GM21447 (cell line): ENCODE data around the gene DRC3.
"Not testable (repeated sequence)": the region's sequence is repeated elsewhere in the genome, so short reads cannot be mapped to it uniquely, and the experiment has no call there.

ENCODE experiments used
- ATAC-seq: cut with Tn5 transposase; IDR thresholded peaks from one replicate; pipeline ENCODE4 v1.9.1; 2021; ENCODE audit not compliant: unreplicated experiment

Gene DRC3

DNA sequence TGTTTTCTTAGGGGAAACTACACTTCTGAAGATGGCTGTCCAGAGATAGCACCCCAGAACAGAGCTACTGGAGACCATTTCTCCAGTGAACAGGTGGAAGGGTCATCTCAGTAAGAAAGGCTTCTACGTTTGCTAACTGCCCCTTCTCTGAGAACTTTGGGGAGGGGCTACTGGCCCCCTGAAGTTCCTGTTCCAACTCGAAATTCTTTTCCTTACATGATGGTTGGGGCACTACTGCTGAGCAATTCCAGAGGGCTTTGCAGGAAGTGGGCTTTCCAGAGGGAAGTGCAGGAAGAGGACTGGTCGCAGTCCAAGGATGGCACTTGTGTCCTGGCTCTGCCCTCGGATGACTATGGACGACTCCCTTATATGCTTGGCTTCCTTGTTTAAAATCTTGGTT is 31.6 kb upstream of the DRC3 start:
- ATAC-seq, result no peak

DNA sequence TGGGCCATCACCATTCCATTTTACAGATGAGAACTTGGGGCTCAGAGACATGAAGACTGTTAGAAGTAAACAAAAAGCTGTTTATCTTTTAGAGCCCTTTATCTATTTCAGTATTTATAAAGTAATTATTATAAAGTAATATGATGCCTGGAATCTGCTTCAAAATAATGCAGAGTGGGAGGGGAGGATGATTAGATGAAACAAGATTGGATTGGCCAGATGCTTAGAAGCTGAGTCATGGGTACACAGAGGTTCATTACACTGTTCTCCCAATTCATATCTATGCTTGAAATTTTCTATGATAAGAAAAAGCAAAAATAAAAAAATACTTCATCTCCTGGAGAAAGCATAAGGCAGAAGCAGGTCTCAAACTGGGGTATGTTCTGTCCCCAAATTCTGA is 29.8 kb upstream of the DRC3 start:
- ATAC-seq, result no peak

DNA sequence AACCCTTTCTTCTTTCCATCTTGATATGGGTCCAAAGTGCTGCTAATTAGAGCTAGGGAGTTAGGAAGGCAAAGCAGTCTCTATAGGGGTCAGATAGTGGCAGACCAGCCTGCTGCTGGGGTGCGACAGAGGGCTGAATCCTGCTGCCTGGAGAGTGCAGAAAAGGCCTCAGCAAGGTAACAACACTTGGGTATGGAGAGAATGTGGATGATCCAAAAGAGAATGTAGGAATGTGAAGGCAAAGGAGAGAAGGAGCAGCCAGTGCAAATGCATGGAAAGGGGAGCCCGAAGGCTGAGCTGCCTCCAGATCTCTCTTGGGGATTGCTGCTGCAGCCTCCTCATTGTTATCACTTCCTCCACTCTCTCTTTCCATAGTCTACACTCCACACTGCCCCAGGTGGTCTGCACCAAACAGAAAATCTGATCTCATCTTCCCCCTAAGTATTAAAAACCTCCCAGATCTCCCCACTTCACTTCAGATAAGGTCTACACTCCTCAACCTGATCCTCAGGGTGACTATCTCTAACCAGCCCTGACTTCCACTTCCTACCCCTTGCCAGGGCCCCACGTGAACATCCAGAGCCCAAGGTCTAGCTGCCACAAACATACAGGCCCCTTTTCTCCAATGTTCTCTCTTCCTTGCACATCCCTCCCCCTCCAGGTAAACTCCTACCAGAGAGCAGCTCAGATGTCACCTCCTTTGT is 29.2 kb upstream of the DRC3 start:
- no peak for ATAC-seq

DNA sequence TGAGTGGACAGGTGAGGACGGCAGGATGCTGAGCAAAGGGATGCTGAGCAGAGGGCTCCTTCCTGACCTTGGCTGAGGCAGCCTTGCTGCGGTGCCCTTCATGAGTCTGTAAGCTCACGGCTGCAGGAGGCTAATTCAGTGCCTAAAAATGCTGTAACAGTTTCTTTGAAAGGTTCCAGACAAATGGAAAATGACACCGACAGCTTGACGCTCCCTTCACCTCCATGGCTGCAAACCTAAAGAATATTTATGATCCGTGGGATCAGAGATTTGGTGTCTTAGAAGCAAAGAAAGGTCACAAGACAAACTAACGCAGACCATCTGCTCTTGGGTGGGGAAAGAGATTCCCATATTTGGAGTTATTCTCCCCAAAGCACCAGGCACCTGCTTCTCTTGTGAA is 28.4 kb upstream of the DRC3 start:
- ATAC-seq, result no peak

DNA sequence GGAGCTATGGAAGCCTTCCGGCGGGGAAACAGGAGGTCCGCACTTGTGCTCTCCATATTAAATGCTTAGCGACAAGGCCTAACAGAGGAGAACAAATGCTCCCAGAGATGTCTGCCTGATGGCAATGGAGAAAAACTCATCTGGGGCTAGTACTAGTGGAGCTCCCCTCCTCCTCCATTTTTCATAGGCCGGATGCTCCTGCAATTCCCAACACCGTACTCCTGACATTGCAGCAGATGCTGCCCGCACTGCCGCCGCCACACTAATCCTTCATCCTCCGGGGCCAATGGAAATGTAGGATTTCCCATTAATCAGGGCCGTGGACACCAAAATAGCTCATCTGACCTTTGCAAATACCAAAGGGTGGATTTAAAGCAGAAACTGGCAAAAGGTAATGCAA is 27.9 kb upstream of the DRC3 start:
- no peak for ATAC-seq

DNA sequence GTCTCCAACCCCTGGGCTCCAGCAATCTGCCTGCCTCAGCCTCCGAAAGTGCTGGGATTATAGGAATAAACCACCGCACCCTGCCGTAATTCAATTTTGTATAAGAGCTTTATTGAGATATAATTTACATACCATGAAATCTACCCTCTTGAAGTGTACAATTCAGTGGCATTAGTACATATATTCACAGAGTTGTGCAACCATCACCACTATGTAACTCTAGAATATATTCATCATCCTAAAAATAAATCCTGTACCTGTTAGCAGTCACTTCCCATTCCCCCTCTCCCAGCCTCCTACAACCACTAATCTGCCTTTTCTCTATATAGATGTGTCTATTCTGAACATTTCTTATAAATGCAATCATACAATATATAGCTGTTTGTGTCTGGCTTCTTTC is 26.6 kb upstream of the DRC3 start:
- no peak for ATAC-seq

DNA sequence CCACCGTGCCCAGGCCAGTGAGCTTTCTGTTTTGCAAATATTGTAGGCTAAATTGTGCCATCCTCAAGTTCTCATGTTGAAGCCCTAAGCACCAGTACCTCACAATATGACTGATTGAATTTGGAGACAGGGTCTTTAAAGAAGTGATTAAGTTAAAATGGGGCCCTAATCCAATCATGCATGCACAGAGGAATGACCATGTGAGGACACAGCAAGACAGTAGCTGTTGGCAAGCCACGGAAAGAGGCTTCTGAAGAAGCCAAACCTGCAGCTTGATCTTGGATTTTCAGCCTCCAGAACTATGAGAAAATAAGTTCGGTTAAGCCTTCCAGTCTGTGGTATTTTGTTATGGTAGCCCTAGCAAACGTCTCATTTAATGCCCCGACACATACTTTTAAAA is 25.4 kb upstream of the DRC3 start:
- no peak for ATAC-seq

DNA sequence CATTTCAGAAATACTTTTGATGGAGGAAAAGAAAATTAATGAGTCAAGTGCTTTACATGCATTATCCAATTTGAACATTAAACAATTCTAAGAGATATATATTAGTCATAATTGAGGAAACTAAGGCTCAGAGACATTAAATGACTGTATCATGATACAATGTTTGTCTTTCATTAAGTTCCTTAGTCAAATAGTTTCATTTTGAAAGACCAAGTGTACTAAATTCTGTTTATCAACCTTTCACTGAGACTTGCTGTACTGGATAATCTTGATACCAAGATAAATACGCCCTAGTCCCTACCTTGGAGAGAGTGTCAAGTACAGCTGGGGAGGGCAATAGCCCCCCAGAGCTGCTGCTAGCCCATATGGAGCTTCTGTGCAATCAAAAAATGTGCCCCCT is 24.7 kb upstream of the DRC3 start:
- ATAC-seq, result no peak

DNA sequence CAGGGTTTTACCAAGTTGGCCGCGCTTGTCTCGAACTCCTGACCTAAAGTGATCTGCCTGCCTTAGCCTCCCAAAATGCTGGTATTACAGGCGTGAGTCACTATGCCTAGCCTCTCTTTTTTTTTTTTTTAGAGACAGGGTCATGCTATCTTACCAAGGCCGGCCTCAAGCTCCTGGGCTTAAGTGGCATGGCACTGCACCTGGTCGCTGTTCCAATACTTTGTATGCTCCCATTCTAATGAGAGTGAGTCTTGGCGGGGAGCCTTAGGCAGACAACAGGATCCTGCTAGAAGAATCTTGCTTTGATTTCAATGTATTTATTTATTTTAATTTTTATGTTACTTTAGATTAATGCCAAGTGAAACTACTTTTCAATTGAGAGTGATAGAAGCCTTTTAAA is 22.3 kb upstream of the DRC3 start:
- ATAC-seq, result no peak

DNA sequence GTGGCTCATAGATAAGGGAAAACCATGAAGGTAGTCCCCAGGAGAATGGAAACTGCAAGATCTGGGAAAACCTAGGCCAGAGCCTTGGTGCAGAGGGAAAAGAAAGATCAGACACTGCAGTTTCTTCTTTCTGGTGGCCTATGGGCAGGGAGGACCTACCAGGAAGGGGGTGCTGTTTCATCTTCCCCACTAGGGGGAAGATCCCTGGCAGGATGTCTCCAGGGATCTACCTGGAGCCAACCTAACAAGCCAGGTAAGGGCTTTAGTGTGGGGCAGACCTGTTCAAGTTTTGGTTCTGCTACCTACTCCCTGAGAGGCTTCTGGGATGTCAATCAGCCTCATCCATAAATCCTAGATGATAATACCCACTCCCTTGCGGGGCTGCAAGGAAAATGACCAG is 21.9 kb upstream of the DRC3 start:
- ATAC-seq, result no peak

DNA sequence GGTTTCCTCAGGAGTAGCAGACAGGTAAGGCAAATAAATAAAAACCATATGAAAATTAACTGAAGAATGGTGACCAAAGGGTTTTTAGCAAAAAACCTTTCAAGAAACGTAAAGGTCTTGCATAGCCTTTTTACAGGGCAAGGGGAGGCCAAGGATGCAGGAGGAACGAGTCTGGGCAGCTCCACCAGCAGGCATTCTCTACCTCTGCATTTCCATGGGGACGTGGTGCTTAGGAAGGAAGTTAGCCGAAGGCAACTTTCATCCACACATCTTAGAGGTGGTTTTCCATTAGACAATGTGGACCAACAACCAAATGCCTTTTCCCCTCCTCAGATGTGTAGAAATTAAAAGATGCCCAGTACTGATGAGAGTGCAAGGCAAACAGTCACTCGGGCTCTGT is 21.1 kb upstream of the DRC3 start:
- ATAC-seq, result no peak

DNA sequence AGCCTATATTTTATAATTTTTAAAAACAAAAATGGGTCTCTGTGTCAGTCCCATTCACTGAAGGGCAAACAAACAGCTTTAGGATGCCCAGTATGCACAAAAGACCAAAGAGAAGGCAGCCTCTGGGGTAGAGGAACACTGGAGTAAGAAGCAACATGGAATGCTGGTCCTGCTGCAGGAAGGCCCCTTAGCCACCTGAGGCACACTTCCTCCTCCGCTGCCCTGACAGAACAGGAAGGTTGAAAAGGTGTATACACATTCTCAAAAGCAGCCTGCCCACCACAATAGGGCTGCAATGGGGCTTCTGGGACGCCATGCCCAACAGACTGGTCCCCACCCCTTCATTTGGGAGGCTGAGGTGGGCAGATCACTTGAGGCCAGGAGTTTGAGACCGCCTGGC is 20.0 kb upstream of the DRC3 start:
- no peak for ATAC-seq

DNA sequence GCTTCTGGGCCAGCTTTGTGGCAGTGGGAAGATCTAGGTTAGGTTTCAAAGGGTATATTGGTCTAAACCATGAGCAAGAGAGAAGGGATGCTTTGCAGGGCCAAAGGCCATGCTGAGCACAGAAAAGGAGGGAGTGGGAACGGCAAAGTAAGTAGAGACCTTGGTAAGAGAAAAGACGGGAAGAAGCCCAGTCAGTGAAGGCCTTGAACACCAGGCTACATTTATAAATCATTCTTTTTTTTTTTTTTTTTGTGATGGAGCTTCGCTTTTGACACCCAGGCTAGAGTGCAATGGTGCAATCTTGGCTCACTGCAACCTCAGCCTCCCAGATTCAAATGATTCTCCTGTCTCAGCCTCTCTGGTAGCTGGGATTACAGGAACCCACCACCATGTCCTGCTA is 18.6 kb upstream of the DRC3 start:
- no peak for ATAC-seq

DNA sequence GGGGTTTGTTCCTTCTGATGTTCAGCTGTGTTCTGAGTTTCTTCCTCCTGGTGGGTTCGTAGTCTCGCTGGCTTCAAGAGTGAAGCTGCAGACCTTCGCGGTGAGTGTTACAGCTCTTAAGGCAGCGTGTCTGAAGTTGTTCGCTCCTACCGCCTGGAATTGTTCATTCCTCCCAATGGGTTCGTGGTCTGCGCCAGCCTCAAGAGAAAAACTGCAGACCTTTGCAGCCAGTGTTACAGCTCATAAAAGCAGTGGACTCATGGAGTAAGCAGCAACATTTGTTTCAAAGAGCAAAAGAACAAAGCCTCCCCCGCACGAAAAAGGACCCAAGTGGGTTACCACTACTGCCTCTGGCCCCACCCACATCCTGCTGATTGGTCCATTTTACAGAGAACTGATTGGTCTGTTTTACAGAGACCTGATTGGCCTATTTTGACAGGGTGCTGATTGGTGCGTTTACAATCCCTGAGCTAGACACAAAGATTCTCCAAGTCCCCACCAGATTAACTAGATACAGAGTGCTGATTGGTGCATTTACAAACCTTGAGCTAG is 16.8 kb upstream of the DRC3 start:
- not testable (repeated sequence) for ATAC-seq

DNA sequence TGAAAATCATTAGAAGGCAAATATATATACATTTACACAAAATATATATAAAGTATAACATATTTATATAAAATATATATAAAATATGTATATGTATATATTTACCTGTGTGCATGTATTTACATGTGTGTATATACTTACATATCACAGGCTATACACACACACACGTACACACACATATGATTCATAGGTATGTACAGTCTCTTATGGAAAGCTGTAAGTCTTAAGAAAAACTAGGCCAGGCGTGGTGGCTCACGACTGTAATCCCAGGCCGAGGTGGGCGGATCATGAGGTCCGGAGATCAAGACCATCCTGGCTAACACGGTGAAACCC is 15.1 kb upstream of the DRC3 start:
- ATAC-seq, result no peak

DNA sequence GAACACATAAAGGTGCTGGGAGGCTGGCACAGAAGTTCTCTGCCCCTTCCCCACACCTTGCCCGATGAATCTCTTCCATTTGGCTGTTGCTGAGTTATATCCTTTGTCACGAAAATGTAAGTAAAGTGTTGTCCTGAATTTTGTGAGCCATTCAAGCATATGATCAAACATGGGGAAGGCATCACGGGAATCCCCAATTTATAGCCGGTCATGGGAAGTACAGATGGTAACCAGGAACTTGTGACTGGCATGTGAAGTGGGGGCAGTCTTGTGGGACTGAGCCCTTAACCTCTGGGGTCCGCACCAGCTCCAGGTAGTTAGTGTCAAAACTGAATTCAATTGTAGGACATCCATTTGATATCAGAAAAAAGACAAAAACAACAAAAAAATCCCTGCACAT is 13.7 kb upstream of the DRC3 start:
- no peak for ATAC-seq

DNA sequence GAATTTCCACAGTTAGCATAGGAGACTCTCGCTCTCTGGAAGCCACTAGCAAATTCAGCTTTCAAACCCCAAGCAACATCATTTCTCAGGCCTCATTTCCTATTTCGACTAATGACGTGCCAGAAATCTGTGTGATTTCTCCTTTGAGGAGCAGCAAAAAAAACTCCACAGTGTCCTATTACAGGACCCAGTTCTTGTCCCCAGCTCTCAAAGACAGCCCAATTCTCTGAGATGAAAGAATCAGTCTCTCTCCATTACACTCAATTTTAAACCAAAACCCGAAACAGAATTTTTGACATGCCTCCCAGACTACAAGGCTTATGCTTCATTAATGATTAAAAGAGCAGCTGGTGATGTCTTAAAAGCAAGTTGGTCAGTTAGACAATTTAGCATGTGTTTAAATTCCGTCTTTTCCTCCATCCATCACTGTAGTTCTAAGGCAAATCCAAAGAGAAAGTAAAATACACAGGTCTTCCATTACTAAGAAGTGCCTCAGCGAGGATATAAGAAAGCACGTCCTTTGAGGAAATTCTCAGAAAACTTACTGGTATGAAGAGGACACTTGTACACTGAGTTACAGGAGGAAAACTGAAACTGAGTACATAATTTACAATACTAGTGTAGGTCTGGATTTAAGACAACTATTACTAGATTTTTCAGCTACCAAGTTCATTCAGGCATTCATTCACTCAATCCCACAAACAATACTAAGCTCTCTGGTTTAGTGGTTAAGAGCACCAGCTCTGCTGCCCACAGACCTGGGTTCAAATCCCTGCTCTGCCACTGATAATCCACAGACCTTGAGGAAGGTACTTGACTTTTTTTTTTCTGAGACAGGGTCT is 12.9 kb upstream of the DRC3 start:
- ATAC-seq, result peak; percentile 58

DNA sequence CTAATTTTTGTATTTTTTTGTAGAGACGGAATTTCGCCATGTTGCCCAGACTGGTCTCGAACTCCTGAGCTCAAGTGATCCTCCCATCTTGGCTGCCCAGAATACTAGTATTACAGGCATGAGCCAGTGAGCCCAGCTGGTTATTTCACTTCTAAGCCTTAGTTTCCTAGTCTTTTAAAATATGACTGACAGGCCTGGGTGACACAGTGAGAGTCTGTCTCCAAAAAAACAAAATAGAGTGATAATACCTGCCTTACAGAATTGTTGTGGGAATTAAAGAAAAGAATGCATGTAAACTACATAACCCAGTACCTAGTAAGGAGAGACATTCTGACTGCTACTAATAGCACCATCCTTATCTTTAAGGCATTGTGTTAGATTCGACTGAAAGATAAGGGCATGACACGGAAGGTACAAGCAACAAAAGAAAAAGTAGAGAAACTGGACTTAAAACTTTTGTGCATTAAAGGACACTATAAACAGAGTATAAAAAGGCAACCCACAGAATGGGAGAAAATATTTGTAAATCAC is 12.1 kb upstream of the DRC3 start:
- ATAC-seq, result no peak

DNA sequence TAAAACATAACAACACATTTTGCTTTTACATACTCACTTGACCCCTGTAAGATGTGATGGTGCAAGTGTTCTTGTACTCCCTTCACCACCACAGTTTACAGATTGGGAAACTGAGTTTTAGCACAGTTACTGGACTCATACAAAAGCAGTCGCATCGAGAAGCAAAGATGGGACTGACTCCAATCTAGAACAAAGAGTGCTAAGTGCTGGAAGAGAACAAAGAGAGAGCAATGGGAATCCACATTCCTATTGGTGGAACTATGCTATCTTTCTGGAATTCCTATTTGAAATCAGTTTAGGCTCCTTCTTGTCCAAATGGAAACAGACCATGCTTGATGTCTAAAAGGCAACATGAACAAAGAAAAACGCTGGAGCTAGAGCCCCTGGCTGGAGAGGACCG is 9.6 kb upstream of the DRC3 start:
- ATAC-seq, result no peak

DNA sequence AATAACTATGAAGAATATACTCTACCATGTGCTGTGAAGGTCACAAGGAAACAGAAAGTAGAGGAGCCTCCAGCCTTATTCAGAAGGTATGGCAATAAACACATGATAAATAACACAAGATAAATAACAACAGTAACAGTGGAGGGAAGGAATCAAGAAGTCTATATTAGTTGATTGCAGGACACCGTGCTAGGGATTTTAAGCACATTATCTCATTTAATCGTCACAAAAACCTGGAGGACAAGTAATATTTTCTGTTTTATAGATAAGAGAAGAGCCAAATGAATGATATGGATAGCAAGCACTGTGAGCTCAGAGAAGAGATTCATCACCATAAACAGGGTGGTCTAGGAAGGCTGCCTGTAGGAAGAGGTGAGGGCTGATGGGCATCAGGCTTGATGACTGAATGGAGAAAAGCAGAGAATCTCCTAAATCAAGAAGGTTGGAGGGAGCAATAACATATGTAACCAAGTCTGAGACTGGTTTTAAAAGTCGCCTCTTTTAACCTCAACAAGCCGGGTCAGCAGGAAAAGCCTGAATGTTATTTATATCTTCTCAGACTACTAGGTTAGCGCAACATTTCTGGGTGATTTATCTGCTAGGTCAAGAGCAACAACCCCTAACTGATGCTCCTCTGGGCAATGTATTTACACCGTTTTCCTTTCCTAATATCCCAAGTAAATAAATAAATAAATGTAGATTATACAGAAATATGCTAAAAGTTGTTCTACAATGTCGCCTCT is 8.8 kb upstream of the DRC3 start:
- no peak for ATAC-seq

DNA sequence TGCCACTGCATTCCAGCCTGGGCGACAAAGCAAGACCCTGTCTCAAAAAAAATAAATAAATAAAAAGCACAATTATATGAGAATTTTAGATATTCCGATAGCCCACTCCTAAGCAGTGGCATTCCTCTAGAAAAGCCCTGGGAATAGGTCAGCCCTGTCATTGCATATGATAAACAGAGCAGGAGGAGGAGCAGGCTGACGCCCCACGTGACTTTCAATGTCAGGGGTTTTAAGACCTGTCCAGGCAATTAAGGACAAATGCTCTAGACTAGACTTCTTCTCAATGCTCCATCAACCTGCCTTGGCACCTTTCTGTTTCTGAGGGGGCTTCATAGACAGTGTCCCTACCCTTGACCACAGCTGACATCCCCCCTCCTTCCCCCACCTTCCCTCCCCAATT is 8.0 kb upstream of the DRC3 start:
- no peak for ATAC-seq
